ENCODE results near the gene NKAPL. TPM values are rescaled to one million over a fixed set of nuclear protein-coding genes. Genes with fewer than 3 reads are reported as not detected.
A peak's percentile ranks its signal among the peaks of the same experiment; 100 is the strongest.

Gene NKAPL
- total RNA-seq, 1 donor from 2014 or later: not detected

DNA sequence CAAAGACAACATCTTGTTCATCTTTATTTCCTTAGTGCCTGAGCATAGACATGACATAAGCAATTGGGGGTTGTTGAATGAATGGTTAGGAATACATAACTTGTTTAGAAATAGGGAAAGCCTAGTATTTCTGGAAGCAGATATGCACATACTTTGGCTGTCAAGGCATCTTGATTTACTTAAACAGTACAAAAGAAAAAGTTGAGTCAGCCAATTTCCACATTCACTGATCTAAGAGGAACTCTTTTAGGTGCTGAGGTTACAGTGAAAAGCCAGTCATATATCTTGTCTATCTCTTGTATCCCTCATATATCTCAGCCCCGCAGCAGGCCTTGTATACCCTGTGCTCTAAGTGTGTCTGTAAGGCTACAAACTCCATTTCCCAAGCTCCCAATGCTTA is 18.6 kb upstream of the NKAPL start:
- no peak for DNase-seq (ENCODE audit: low spot score in 2 of 2, unreplicated experiment in 2 of 2)
- H3K36me3 Mint-ChIP-seq: peaks cover 30% of the 10 kb centered on the region
- H3K4me3 Mint-ChIP-seq: no peak overlapping the region
- peaks cover 6% of the 10 kb centered on the region for H3K9me3 Mint-ChIP-seq
- H3K27ac Mint-ChIP-seq: no peak overlapping the region
- no peaks in the 10 kb centered on the region for H3K27me3 Mint-ChIP-seq (ENCODE audit: low read depth)
- TF ChIP-seq, protein P1, sequence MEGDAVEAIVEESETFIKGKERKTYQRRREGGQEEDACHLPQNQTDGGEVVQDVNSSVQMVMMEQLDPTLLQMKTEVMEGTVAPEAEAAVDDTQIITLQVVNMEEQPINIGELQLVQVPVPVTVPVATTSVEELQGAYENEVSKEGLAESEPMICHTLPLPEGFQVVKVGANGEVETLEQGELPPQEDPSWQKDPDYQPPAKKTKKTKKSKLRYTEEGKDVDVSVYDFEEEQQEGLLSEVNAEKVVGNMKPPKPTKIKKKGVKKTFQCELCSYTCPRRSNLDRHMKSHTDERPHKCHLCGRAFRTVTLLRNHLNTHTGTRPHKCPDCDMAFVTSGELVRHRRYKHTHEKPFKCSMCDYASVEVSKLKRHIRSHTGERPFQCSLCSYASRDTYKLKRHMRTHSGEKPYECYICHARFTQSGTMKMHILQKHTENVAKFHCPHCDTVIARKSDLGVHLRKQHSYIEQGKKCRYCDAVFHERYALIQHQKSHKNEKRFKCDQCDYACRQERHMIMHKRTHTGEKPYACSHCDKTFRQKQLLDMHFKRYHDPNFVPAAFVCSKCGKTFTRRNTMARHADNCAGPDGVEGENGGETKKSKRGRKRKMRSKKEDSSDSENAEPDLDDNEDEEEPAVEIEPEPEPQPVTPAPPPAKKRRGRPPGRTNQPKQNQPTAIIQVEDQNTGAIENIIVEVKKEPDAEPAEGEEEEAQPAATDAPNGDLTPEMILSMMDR (IDR thresholded peaks at IDR 0.05; ENCODE audit: unreplicated experiment): no peak
- H3K4me1 Mint-ChIP-seq: no peaks in the 10 kb centered on the region

DNA sequence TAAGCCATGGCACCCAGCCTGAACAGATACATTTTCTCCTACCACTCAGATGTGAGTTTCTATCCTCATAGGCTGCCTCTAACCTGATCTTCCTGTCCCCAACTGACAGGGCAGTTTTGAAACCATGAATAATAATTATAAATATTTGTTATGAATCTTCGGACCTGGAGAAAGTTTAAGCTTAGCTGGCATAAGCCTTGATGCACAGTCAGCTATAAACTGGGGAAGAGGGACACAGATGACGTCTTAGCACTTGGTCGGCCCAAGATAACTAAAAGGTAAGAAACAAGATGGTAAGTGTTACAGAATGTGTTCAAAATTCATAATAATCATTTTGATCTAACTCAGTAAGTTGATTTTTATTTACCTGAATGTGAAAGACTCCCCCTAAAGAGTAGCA is 15.2 kb upstream of the NKAPL start:
- DNase-seq (ENCODE audit: low spot score in 2 of 2, unreplicated experiment in 2 of 2): no peak
- TF ChIP-seq, protein P1 (IDR thresholded peaks at IDR 0.05; ENCODE audit: unreplicated experiment): no peak
- peaks cover 31% of the 10 kb centered on the region for H3K36me3 Mint-ChIP-seq
- no peaks in the 10 kb centered on the region for H3K9me3 Mint-ChIP-seq
- H3K4me1 Mint-ChIP-seq: no peaks in the 10 kb centered on the region
- H3K27me3 Mint-ChIP-seq (ENCODE audit: low read depth): no peaks in the 10 kb centered on the region
- no peak overlapping the region for H3K27ac Mint-ChIP-seq
- H3K4me3 Mint-ChIP-seq: no peak overlapping the region

DNA sequence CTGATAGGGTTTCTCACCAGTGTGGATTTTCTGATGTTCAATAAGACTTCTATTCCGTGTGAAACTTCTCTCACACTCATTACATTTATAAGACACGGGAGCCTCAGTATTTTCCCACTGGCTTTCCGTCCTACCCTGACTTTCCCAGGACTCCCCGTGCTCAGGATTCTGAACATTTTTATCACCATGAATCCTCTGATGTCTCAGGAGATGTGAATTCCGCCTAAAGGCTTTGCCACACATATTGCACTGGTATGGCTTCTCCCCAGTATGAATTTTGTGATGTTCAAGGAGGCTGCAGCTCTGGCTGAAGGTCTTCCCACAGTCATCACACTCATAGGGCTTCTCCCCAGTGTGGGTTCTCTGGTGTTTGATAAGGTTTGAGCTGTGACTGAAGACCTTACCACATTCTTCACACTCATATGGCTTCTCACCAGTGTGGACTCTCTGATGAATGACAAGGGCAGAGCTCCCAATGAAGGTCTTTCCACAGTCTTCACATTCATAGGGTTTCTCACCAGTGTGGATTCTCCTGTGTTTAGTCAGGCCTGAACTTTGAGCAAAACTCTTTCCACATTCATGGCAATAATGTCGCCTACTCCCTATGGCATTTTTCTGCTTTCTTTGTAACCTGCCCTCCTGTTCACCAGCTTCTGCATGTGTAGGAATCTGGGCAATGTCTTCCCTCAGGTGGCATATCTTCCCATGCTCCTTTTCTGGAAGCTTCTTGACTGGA is 13.7 kb upstream of the NKAPL start:
- H3K9me3 Mint-ChIP-seq: no peaks in the 10 kb centered on the region
- H3K27ac Mint-ChIP-seq: no peak overlapping the region
- no peak overlapping the region for H3K4me3 Mint-ChIP-seq

DNA sequence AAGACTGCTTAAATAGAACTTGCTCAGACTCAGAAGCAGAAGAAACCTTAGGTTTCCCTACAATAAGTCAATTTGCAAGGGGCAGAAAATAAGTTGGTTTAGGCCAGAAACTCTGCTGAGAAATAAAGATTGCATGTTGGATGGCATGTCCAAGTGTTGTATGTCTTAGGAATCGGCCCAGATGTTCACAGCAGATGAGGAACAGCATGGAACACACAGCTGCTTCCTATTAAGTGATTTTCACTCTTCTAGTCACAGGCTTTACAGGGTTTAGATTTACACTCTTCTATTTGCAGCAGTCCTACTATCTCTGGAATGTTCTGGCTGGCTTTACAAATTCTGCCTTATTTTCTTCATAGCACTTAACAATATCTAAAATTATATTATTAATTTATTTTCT is 10.2 kb upstream of the NKAPL start:
- peaks cover 31% of the 10 kb centered on the region for H3K36me3 Mint-ChIP-seq
- H3K27ac Mint-ChIP-seq: no peak overlapping the region
- H3K27me3 Mint-ChIP-seq (ENCODE audit: low read depth): no peaks in the 10 kb centered on the region
- H3K9me3 Mint-ChIP-seq: no peaks in the 10 kb centered on the region
- H3K4me3 Mint-ChIP-seq: no peak overlapping the region
- DNase-seq (ENCODE audit: low spot score in 2 of 2, unreplicated experiment in 2 of 2): no peak
- H3K4me1 Mint-ChIP-seq: peaks cover 19% of the 10 kb centered on the region
- TF ChIP-seq, protein P1 (IDR thresholded peaks at IDR 0.05; ENCODE audit: unreplicated experiment): no peak

More for the DNA sequence above, 13.7 kb upstream of the NKAPL start:
- Mint-ChIP-seq H3K36me3 (peaks cover 31% of the 10 kb centered on the region), H3K4me1 (no peaks in the 10 kb centered on the region), H3K27me3 (ENCODE audit: low read depth) (no peaks in the 10 kb centered on the region)
- no peak for DNase-seq (ENCODE audit: low spot score in 2 of 2, unreplicated experiment in 2 of 2)
- TF ChIP-seq, protein P1 (IDR thresholded peaks at IDR 0.05; ENCODE audit: unreplicated experiment): no peak

DNA sequence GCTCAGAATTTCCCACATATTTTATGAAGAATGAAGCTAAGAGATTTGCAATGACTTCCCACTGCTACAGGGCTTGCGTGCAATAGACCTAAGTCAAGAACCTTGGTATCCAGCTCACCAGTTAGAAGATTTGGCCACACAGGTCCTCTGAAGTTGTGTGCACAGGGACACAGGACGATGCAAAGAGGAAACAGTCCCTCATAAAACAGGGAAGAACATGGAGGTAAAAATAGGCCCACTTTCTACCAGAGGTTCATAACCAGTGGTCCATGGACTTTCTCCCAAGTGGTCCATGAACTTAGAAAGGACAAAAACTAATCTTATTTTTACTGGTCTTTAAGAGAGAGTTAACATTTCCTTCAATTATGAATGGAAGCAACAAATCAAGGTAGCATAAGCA is 8.3 kb upstream of the NKAPL start:
- Mint-ChIP-seq H3K27ac (no peak overlapping the region), H3K4me1 (peaks cover 19% of the 10 kb centered on the region), H3K27me3 (ENCODE audit: low read depth) (no peaks in the 10 kb centered on the region), H3K9me3 (no peaks in the 10 kb centered on the region), H3K36me3 (peaks cover 19% of the 10 kb centered on the region), H3K4me3 (peak overlapping the region; percentile 64)
- no peak for DNase-seq (ENCODE audit: low spot score in 2 of 2, unreplicated experiment in 2 of 2)
- TF ChIP-seq, protein P1 (IDR thresholded peaks at IDR 0.05; ENCODE audit: unreplicated experiment): no peak

Measured in mesothelial cell of epicardium (in vitro differentiated cells).